Pancreas (tissue), 10 donors: Measurements from ENCODE around the gene GRAMD4. TPM values are rescaled to one million over a fixed set of nuclear protein-coding genes. Genes with fewer than 3 reads are reported as not detected.

Experiments
- ATAC-seq, 4 donors: fragments of 200-7000 bp; cut with Tn5 transposase; one replicate each; pipeline versions ENCODE4 v1.8.0 to v1.9.1; 2020; ENCODE audit warnings: mild to moderate bottlenecking in 4 of 4, moderate library complexity in 4 of 4
- DNase-seq, 6 donors: peaks; one replicate each; pipeline ENCODE4 v3.0.0-alpha.2; 2020
- FAIRE-seq: peaks from 2 replicates; lab custom pipeline; 2012; peaks lifted over from hg19 to GRCh38; lab: Jason Lieb, UNC
- H3K27ac ChIP-seq, 4 donors: fragments of 200-600 bp; sonication (generic); 1 replicate in 3 of 4; 2 replicates in 1 of 4; pipeline versions ENCODE4 v1.5.0 to v1.8.0; 2020
- H3K27me3 ChIP-seq, 4 donors: fragments of 200-600 bp; one replicate each; pipeline ENCODE4 v1.8.0; 2021
- H3K36me3 ChIP-seq, 3 donors: fragments of 200-600 bp; sonication (generic) in 1 of 3; one replicate each; pipeline versions ENCODE4 v1.5.0 to v1.8.0; 2020 to 2021
- H3K4me1 ChIP-seq, 3 donors: fragments of 200-600 bp; one replicate each; pipeline ENCODE4 v1.8.0; 2021
- H3K4me3 ChIP-seq, 4 donors: fragments of 200-600 bp; sonication (generic) in 2 of 4; one replicate each; pipeline versions ENCODE4 v1.5.0 to v1.8.0; 2020 to 2021
- H3K9me3 ChIP-seq, 4 donors: fragments of 200-600 bp; one replicate each; pipeline ENCODE4 v1.8.0; 2021
- WGBS, 2 donors: extraction: QIAGEN DNeasy Blood & Tissue Kit; methylation state at CpG; one replicate each; pipeline ENCODE4 v1.1.7; 2013; 5-methylcytosine and 5-hydroxymethylcytosine counted together
- intact Hi-C, 3 donors: fragments of 100-400 bp; cut with DNase I; formaldehyde crosslinking; loops; one replicate each; pipeline versions ENCODE4 v1.11.1 to v1.14.2; 2022
- polyA plus RNA-seq, 2 donors: library from polyadenylated mRNA; stranded (reverse); fragments of 200-250 nt; gene quantifications; one replicate each; pipeline ENCODE4 v1.2.3, GENCODE V29; 2013
- total RNA-seq, 6 donors: library from RNA; stranded (reverse); fragmentation: NEBNext Ultra II Directional in 4 of 6; extraction: Animal tissue kit (Norgen Biotek cat#: 25700) in 4 of 6; gene quantifications; one replicate each; pipeline versions ENCODE4 v1.2.1 to v1.2.4, GENCODE V29; 2021 to 2023
- TF ChIP-seq, protein P1 (sequence below), 4 donors: fragments of 200-600 bp; sonication (generic) in 3 of 4; IDR thresholded peaks; one replicate each; pipeline versions ENCODE4 v1.5.0 to v1.8.0; 2021; ENCODE audit warnings: antibody characterized with exemption in 4 of 4
- donor health status: healthy with polysubstance abuse.
- donor health status: DM: no; HTN: no; CAD: no; lungs with moderate emphysema.
- donor health status: DM: no; HTN: no; CAD: no.
- donor health status: control.
- donor health status: control.
- donor health status: Bipolar disorder and iron deficiency.
- donor health status: DM: yes; HTN: yes; CAD: no.
- donor health status: DM: no; HTN: no; CAD: no.
- donor health status: DM: no; HTN: no; CAD: no.
- donor health status: DM: yes; HTN: yes; CAD: no.

GRAMD4 gene
- total and polyA plus RNA-seq, 8 donors, result 13.2 to 36.4 (median 21.9) TPM

DNA sequence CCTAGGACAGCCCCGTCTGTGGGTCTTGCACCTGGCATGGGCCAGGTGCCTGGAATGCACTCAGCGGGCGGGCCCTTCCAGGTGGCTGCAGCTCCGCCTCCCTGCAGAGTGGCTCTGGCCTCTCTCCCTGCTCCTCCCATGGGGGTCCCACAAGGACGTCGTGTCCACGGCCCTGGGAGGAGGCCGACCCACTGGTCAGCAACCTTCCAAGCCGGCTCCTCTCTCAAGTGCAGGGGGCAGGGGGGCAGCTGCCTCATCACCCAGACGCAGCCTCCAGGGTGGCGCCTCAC is 76.0 kb downstream of the GRAMD4 start:
- intact Hi-C loops, result no loop called here
- Histone ChIP-seq H3K36me3 (peaks cover 0 to 86% (median 35%) of the 10 kb centered on the region in 3 donors), H3K9me3 (no peaks in the 10 kb centered on the region), H3K4me3 (no peak overlapping the region), H3K27me3 (no peaks in the 10 kb centered on the region), H3K4me1 (no peaks in the 10 kb centered on the region), H3K27ac (no peak overlapping the region)
- TF ChIP-seq, protein P1, sequence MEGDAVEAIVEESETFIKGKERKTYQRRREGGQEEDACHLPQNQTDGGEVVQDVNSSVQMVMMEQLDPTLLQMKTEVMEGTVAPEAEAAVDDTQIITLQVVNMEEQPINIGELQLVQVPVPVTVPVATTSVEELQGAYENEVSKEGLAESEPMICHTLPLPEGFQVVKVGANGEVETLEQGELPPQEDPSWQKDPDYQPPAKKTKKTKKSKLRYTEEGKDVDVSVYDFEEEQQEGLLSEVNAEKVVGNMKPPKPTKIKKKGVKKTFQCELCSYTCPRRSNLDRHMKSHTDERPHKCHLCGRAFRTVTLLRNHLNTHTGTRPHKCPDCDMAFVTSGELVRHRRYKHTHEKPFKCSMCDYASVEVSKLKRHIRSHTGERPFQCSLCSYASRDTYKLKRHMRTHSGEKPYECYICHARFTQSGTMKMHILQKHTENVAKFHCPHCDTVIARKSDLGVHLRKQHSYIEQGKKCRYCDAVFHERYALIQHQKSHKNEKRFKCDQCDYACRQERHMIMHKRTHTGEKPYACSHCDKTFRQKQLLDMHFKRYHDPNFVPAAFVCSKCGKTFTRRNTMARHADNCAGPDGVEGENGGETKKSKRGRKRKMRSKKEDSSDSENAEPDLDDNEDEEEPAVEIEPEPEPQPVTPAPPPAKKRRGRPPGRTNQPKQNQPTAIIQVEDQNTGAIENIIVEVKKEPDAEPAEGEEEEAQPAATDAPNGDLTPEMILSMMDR (IDR thresholded peaks at IDR 0.05), result no peak
- ATAC-seq (peak in 2 of 4 donors; percentile 22 to 36), FAIRE-seq (no peak), DNase-seq (peak in 1 of 6 donors; percentile 73)
- 87 to 89% methylated on average over 11 of the region's 11 CpGs for WGBS, 2 donors

DNA sequence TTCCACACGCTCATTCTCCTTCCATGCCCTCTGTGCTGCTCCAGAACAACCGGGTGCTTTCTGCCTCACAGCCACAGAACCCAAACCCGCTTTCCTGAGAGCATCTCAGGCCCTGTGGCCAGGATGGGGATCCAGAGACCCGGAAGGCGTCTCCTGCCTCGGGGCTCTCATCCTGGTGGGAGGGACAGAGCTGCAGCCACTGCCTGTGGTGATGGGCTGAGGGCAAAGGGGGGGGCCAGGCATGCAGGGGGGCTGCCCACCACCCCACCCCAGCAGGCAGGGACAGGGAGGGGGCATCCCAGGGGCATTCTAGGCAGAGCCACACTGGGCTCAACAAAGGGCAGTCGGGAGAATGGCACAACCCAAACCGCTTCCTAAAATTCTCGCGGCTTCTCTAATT is 76.4 kb downstream of the GRAMD4 start:
- DNase-seq (peak in 1 of 6 donors; percentile 43), FAIRE-seq (no peak), ATAC-seq (no peak)
- no peaks in the 10 kb centered on the region for H3K9me3 ChIP-seq
- no peak overlapping the region for H3K4me3 ChIP-seq
- H3K36me3 ChIP-seq, result peaks cover 0 to 86% (median 35%) of the 10 kb centered on the region in 3 donors
- H3K27me3 ChIP-seq, result no peaks in the 10 kb centered on the region
- WGBS, 2 donors, result 91 to 94% methylated on average over 10 of the region's 10 CpGs
- H3K4me1 ChIP-seq, result no peaks in the 10 kb centered on the region
- H3K27ac ChIP-seq, result no peak overlapping the region
- TF ChIP-seq, protein P1 (IDR thresholded peaks at IDR 0.05), result no peak
- intact Hi-C loops, result no loop called here

DNA sequence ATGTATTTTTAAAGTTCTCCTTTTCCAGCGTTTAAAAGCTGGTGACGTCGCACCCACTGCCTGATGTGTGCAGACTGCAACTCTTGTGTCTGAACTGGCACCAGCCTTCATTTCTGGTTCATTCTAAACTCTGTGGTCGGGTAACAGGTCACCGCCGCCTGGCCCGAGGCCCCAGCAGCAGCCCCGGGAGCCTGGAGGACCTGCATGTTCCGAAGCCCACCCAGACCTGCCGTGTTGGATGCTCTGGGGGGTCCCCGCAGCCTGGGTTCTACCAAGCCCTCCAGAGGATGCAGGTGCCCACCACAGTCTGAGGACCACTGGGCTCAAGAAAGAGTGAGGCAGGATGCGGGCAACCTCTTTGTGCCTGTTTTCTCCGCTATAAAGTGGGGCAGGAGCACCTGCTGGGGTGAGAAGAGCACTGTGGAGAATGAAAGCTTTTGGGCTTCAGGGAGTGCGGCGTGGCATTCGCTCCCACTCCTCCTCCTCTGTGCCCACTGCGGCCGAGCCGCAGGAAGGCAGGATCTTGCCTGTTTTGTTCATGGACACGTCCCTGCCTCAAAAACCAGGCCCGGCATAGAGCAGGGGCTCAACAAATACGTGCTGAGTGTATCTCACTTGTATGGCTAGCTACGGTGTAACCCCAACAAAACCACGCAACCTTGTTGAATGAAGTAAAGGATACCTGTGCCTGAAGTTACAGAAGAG is 77.8 kb downstream of the GRAMD4 start:
- Histone ChIP-seq H3K9me3 (no peaks in the 10 kb centered on the region), H3K4me3 (no peak overlapping the region), H3K4me1 (no peaks in the 10 kb centered on the region), H3K27me3 (no peaks in the 10 kb centered on the region), H3K36me3 (peaks cover 0 to 88% (median 35%) of the 10 kb centered on the region in 3 donors), H3K27ac (no peak overlapping the region)
- TF ChIP-seq, protein P1 (IDR thresholded peaks at IDR 0.05), result no peak
- DNase-seq, result peak in 1 of 6 donors; percentile 32
- no peak for ATAC-seq
- FAIRE-seq, result no peak
- intact Hi-C loops, result no loop called here
- 92 to 96% methylated on average over 24 of the region's 24 CpGs for WGBS, 2 donors

DNA sequence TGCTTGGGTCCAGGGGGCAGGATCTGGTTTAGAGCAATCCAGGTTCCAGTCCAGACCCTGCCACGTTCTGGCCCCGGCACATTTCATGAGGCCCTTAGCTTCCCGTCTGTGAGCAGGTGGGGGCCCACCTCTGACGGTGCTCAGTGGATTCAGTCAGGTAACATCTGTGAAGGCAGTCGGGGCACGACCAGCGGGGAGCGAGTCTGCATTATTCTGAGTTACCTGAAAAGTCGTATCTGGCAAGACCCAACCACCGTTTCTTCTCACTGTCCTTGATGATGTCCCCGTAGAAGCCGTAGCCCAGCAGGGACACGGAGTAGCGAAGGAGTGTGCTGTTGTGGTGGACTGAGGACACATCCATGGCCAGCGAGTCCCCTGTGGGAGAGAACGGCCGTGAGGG is 78.9 kb downstream of the GRAMD4 start:
- no peak overlapping the region for H3K4me3 ChIP-seq
- H3K27me3 ChIP-seq, result no peaks in the 10 kb centered on the region
- H3K27ac ChIP-seq, result no peak overlapping the region
- no peaks in the 10 kb centered on the region for H3K9me3 ChIP-seq
- ATAC-seq, result no peak
- no peaks in the 10 kb centered on the region for H3K4me1 ChIP-seq
- intact Hi-C loops, result no loop called here
- peak in 1 of 6 donors; percentile 48 for DNase-seq
- FAIRE-seq, result no peak
- 93% methylated on average over 17 of the region's 17 CpGs for WGBS, 2 donors
- peaks cover 0 to 77% (median 35%) of the 10 kb centered on the region in 3 donors for H3K36me3 ChIP-seq
- TF ChIP-seq, protein P1 (IDR thresholded peaks at IDR 0.05), result no peak

DNA sequence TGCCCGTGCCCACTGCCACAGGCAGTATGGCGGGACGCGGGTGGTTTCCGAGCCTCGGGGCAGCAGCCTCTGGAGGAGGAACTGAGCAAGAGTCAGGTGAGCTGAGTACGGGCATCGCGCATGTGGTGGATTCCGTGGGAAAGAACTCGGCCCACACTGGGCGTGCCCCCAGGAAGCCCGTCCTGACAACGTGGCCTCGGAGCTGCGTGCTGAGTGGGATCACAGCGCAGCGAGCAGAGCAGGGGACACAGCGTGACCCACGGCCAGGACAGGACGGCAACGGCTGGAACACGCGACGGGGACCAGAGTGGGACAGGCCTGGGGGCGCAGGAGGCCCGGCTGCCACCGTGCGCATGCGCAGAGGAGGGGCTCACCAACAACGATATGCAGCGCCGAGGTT is 81.1 kb downstream of the GRAMD4 start:
- peak in 1 of 6 donors; percentile 63 for DNase-seq
- peaks cover 0 to 60% (median 19%) of the 10 kb centered on the region in 3 donors for H3K36me3 ChIP-seq
- TF ChIP-seq, protein P1 (IDR thresholded peaks at IDR 0.05), result no peak
- 95 to 96% methylated on average over 33 of the region's 33 CpGs for WGBS, 2 donors
- H3K9me3 ChIP-seq, result no peaks in the 10 kb centered on the region
- ATAC-seq, result no peak
- FAIRE-seq, result no peak
- intact Hi-C loops, result no loop called here
- no peak overlapping the region for H3K27ac ChIP-seq
- no peaks in the 10 kb centered on the region for H3K4me1 ChIP-seq
- no peak overlapping the region for H3K4me3 ChIP-seq
- no peaks in the 10 kb centered on the region for H3K27me3 ChIP-seq
